RWPE2 (cell line): Measurements from ENCODE around the gene UPF3A.
"Not testable (repeated sequence)": the region's sequence is repeated elsewhere in the genome, so short reads cannot be mapped to it uniquely, and the experiment has no call there.

Experiments
- ATAC-seq: fragments of 200-7000 bp; cut with Tn5 transposase; 3 replicates; pipeline ENCODE4 v1.9.1; 2021; ENCODE audit warnings: low read depth
- DNase-seq: peaks from one replicate; pipeline ENCODE4 v3.0.0-alpha.2; 2020; ENCODE audit warnings: low spot score
- H3K27ac ChIP-seq: fragments of 450-650 bp; 2 replicates; pipeline ENCODE4 v1.5.1; 2017; ENCODE audit warnings: mild to moderate bottlenecking; ENCODE audit not compliant: poor library complexity, severe bottlenecking
- H3K27me3 ChIP-seq: fragments of 250-450 bp; sonication (Bioruptor Pico); 2 replicates; pipeline ENCODE4 v1.5.1; 2021; ENCODE audit warnings: mild to moderate bottlenecking, moderate library complexity; ENCODE audit not compliant: insufficient read depth, poor library complexity, severe bottlenecking
- H3K36me3 ChIP-seq: fragments of 250-450 bp; sonication (Bioruptor Pico); 2 replicates; pipeline ENCODE4 v1.5.1; 2020; ENCODE audit warnings: low read depth, mild to moderate bottlenecking, moderate library complexity
- H3K4me1 ChIP-seq: fragments of 250-450 bp; sonication (Bioruptor Pico); 2 replicates; pipeline ENCODE4 v1.5.1; 2021; ENCODE audit warnings: mild to moderate bottlenecking, moderate library complexity; ENCODE audit not compliant: insufficient read depth, poor library complexity, severe bottlenecking
- H3K4me3 ChIP-seq: fragments of 250-450 bp; sonication (Bioruptor Pico); 2 replicates; pipeline ENCODE4 v1.5.1; 2021; ENCODE audit warnings: mild to moderate bottlenecking, moderate library complexity; ENCODE audit not compliant: severe bottlenecking
- H3K9me3 ChIP-seq: fragments of 250-450 bp; sonication (Bioruptor Pico); 2 replicates; pipeline ENCODE4 v1.5.1; 2021; ENCODE audit warnings: mild to moderate bottlenecking, moderate library complexity; ENCODE audit not compliant: severe bottlenecking
- CTCF ChIP-seq: fragments of 450-650 bp; IDR thresholded peaks from one replicate; pipeline ENCODE4 v1.5.1; 2017; ENCODE audit warnings: mild to moderate bottlenecking, moderate library complexity; ENCODE audit not compliant: poor library complexity, severe bottlenecking

The UPF3A gene

GRCh38 chr13:114263578-114263977 lies 17.8 kb upstream of the UPF3A start:
- DNase-seq (no peak), ATAC-seq (no peak)
- Histone ChIP-seq H3K36me3 (peaks cover 98% of the 10 kb centered on the region), H3K9me3 (no peaks in the 10 kb centered on the region), H3K4me3 (no peak overlapping the region), H3K4me1 (no peaks in the 10 kb centered on the region), H3K27ac (no peak overlapping the region), H3K27me3 (no peaks in the 10 kb centered on the region)
- no peak for TF ChIP-seq CTCF

GRCh38 chr13:114264313-114264712 lies 17.1 kb upstream of the UPF3A start:
- not testable (repeated sequence) for H3K27me3 ChIP-seq, H3K4me3 ChIP-seq, H3K4me1 ChIP-seq, H3K9me3 ChIP-seq, DNase-seq, H3K27ac ChIP-seq, ATAC-seq
- H3K36me3 ChIP-seq: peaks cover 98% of the 10 kb centered on the region

- H3K9me3 ChIP-seq: no peaks in the 10 kb centered on the region
- ATAC-seq (no peak), DNase-seq (no peak)
- H3K36me3 ChIP-seq: peaks cover 100% of the 10 kb centered on the region
- H3K27ac ChIP-seq: no peak overlapping the region
- no peak for TF ChIP-seq CTCF
- H3K4me1 ChIP-seq: no peaks in the 10 kb centered on the region
- H3K27me3 ChIP-seq: no peaks in the 10 kb centered on the region
- H3K4me3 ChIP-seq: no peak overlapping the region
These were observed 16.4 kb upstream of the UPF3A start for GRCh38 chr13:114264886-114265611.

GRCh38 chr13:114266241-114266640 lies 15.2 kb upstream of the UPF3A start:
- no peak for TF ChIP-seq CTCF
- no peak for ATAC-seq
- H3K27ac ChIP-seq: no peak overlapping the region
- peaks cover 95% of the 10 kb centered on the region for H3K36me3 ChIP-seq
- H3K9me3 ChIP-seq: no peaks in the 10 kb centered on the region
- no peaks in the 10 kb centered on the region for H3K27me3 ChIP-seq
- DNase-seq: no peak
- no peaks in the 10 kb centered on the region for H3K4me1 ChIP-seq
- no peak overlapping the region for H3K4me3 ChIP-seq

- H3K27me3 ChIP-seq: no peaks in the 10 kb centered on the region
- peaks cover 90% of the 10 kb centered on the region for H3K36me3 ChIP-seq
- TF ChIP-seq CTCF: no peak
- no peaks in the 10 kb centered on the region for H3K9me3 ChIP-seq
- ATAC-seq (no peak), DNase-seq (no peak)
- H3K4me3 ChIP-seq: no peak overlapping the region
- no peaks in the 10 kb centered on the region for H3K4me1 ChIP-seq
- H3K27ac ChIP-seq: no peak overlapping the region
These were observed 12.8 kb upstream of the UPF3A start for GRCh38 chr13:114268344-114269280.
